Activated T-helper 1 cell treated with Interleukin-2 at 50 U/mL for 16 hours (primary cell): ENCODE results near the gene DSCAM.
"Not testable (repeated sequence)": the region's sequence is repeated elsewhere in the genome, so short reads cannot be mapped to it uniquely, and the experiment has no call there.

ENCODE experiments used
- DNase-seq: peaks from one replicate; pipeline ENCODE4 v3.0.0-alpha.2; 2020; ENCODE audit warnings: low read depth

Gene DSCAM

GRCh38 chr21:40300300-40300699 lies 546.7 kb downstream of the DSCAM start:
- no peak for DNase-seq

DNA sequence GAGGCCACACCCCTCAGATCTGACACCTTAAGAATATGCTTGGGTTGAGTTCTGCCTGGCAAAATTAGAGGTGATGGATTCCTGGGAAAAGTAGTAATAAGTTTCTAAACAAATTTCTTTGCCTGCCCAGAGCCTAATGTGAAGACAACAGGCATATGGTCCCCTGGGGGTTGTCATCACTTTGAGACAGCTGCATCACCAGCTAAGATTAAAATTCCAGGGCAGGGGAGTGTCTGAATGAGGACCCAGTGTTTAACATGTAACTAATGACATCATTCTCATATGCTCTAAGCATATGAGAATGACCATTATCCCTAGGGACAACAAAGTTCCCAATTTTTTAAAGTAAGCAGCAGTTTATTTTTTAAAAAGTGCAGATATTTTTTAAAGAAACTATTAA lies 547.5 kb downstream of the DSCAM start:
- no peak for DNase-seq

DNA sequence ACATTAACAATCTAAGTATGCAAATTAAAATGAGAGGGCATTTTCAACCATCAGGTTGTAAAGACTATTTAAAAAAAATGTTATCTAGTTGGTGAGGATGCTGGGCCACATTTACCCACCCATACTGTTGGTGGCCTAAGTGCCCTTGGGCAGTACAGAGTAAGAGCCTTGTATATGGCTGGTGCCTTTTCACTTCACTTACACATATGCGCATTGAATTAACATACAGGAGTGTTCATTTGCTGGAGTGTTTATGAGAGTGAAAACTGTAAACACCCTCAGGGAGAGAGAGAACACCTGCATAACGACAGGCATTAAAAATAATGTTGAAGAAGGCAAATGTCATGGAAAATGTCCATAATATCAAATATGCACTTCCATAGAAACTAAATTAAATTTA lies 552.6 kb downstream of the DSCAM start:
- no peak for DNase-seq

GRCh38 chr21:40291560-40291959 lies 555.4 kb downstream of the DSCAM start:
- DNase-seq, result no peak

GRCh38 chr21:40284409-40284808 lies 562.5 kb downstream of the DSCAM start:
- DNase-seq, result no peak

DNA sequence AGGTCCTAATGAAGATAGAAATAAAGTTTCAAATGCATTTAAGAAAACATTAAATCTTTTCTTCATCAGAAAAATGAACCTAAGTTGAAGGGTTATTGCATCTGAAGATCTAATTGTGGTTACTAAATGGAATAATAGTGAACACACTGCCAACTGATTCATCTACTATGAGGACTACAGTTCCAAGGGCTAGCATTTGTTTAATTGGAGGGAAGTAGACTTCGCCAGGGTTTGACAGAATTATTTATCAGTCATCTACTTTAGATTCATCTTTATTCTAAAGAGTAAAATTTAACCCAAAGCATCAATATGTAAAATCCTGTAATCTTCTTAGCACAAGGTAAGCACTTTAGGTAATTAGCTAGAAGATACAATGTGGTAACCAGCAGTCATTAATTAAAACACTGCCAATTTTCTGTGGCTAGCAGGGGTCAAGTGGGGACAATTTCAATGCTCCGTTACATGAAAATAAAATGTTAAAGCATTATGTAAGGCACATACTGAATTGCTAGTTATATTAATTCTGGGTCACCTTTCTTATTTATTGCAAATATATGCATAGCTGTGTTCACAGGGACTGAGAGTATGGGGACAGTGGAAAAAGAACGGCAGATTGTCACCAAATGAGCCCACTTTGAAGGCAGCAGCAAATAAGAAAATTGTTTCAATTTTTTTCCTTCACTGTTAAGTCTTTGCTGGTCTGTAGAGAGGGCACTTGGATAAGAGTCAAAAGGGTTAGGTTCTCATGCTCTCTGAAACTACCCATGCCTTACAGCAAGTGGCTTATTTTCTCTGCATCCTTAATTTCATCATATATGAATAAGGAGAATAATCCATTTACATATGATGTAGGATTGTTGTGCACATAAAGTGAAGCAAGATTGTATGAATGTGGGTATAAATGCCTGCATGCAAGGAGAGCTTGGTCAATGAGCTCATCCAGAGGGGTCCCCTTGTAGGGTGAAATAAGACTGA lies 563.8 kb downstream of the DSCAM start:
- no peak for DNase-seq

GRCh38 chr21:40278345-40278744 lies 568.6 kb downstream of the DSCAM start:
- no peak for DNase-seq

DNA sequence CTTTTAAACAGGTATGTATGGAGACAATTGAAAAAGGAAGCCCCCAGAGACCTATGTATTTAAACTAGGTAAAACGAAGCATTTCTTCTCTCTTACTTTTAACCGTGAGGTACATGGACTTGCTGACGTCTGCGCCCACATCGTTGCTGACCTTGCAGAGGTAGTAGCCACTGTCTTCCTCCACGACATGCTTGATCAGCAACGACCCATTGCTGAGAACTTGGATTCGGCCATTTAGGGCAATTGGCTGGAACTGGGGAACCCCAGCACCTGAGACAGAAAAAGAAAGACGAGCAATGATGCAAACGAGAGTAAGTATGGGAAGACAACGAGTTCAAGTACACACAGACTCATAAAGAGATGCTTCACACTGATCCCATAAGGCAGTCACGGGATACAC lies 571.0 kb downstream of the DSCAM start:
- DNase-seq, result no peak

GRCh38 chr21:40272037-40272436 lies 574.9 kb downstream of the DSCAM start:
- DNase-seq, result no peak

GRCh38 chr21:40271164-40271563 lies 575.8 kb downstream of the DSCAM start:
- no peak for DNase-seq

- DNase-seq, result no peak
Observed at GRCh38 chr21:40270047-40270446, 576.9 kb downstream of the DSCAM start.

DNA sequence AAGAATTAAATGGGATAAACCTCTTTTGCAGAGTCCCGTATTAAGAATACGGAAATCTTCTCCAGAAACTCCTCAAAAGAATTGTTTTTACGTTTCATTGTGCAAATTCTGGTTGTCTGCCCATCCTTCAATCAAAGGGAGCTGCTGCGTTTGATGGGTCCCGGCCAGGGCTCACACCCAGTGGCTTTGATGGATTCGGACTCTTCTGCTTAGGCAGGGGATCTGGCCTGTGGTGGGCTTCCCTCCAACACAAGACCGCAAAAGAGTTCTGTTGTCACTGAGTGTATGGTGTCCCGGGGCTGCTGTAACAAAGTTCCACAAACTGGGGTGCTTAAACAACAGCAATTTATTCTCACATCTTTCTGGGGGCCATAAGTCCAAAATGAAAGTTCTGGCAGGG lies 577.7 kb downstream of the DSCAM start:
- DNase-seq, result no peak

DNA sequence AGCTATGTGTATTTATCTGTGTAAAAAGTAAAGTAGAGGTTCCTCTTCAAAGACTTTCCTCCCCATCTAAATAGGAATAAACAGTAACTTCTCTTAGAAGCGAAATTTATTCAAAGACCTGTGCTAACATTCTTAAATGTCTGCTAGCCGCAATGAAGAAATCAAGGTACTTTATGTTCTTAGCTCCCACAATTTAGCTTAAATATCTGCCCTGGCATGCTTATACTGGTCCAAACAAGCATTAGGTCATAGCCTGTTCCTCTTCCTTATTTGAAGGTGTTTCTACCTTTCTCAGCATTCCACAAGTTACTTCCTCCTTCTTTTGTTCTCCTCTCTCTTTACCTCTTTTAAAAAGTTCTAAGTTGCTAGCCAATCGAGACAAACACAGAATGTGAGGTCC lies 588.5 kb downstream of the DSCAM start:
- not testable (repeated sequence) for DNase-seq

DNA sequence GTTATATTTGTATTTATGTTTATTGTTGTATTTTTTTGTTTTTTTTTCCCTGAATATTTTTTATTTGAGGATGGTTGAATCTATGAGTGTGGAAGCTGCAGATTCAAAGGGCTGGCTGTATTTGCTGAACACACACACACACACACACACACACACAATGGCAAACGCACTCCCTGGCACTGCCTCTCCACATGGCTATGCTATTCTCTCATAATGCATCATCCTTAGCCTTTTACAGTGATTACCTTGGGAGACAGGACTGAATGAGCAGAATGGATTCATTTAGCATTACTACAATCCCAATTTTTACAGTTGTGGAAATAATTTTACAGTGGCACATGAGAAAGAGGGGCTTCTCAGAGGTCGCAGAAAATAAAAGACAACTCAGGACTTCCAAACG lies 589.6 kb downstream of the DSCAM start:
- no peak for DNase-seq

DNA sequence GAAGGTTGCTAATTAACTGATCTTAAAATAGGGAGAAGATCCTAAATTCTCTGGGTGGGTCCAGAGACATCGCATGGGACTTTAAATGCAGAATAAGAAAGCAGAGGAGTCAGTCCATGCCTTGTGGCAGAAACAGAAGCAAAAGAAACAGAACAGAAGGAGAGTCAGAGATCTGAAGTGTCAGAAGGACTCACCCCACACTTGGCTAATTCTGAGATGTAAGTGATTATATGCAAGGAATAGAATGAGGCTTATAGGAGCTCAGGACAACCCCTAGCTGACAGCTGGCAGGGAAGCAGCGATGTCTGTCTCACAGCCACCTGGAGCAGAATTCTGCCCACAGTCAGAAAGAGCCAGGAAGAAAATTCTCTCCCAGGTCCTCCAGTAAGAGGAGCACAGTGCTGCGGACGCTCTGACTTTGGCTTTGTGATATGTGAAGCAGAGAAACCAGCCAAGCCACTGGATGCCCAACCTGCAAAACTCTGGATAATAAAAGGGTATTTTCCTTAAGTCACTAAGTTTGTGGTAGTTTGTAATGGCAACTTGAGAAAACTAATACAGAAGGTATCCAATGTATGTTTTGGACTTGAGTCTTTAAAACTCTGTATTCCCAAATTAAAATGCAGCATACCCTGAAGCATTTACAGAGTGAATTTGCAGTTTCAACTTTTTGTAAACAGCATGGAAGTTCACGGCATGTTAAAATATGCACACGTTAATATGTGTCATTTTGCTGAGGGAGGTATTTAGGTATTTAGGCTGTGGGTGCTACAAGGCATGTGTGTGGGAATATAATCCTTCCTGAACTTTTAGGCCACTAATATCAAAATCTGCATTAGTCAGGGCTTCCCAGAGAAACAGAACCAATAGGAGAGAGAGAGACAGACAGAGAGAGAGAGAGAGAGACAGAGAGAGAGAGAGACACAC lies 591.2 kb downstream of the DSCAM start:
- DNase-seq, result no peak

GRCh38 chr21:40254540-40255465 lies 592.2 kb downstream of the DSCAM start:
- DNase-seq, result no peak

DNA sequence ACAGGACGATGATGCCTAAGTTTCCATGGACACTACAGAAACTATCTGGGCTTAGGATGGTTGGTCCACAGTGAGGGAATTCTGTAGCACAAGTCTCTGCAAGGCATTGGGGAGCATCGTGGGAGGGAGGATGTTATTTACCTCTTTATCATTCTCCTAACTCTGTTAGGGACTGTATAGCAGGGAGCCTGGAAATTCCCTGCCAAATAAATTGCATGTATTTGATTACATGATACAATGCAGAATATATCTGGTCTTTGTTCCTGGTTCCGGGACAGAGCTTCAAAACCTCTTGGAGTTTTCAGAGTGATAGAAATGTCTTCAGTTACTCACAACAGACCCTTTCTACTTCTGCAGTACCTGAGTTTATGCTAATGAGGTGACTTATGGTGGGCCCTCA lies 593.8 kb downstream of the DSCAM start:
- DNase-seq, result no peak

- no peak for DNase-seq
Observed at GRCh38 chr21:40250514-40251294, 596.3 kb downstream of the DSCAM start.

DNA sequence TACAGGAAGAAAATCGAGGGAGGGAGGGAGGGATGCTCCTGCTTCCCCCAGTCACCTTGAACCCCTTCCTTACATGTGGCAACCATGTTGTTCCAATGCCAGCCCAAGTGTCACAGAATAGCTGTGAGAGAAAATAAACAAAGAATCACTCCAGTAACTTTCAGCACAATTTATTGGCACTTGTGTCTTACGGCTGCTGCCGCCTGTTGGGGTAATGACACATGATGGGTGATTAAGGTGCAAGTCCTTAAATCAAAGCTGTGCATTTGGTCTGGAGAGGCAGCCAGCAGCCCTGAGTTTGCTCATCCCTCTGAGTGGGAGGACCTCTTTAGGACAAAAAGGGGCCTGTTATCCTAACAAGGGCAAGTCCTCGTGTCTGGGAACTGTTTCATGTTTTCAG lies 602.0 kb downstream of the DSCAM start:
- no peak for DNase-seq

GRCh38 chr21:40243685-40244084 lies 603.3 kb downstream of the DSCAM start:
- no peak for DNase-seq
